ENCODE results near the gene MYLK.

Gene MYLK

GRCh38 chr3:123832692-123833397 lies 51.3 kb downstream of the MYLK start:
- no peak for DNase-seq (ENCODE audit: low read depth in 1 of 2, low spot score in 1 of 2)

- no peak for DNase-seq (ENCODE audit: low read depth in 1 of 2, low spot score in 1 of 2)
These were observed 52.7 kb downstream of the MYLK start for GRCh38 chr3:123831420-123831819.

- no peak for DNase-seq (ENCODE audit: low read depth in 1 of 2, low spot score in 1 of 2)
These were observed 62.2 kb downstream of the MYLK start for GRCh38 chr3:123821920-123822319.

GRCh38 chr3:123819949-123820348 lies 64.2 kb downstream of the MYLK start:
- DNase-seq (ENCODE audit: low read depth in 1 of 2, low spot score in 1 of 2) = no peak

GRCh38 chr3:123818921-123819429 lies 65.2 kb downstream of the MYLK start:
- no peak for DNase-seq (ENCODE audit: low read depth in 1 of 2, low spot score in 1 of 2)

GRCh38 chr3:123818324-123818920 lies 65.7 kb downstream of the MYLK start:
- no peak for DNase-seq (ENCODE audit: low read depth in 1 of 2, low spot score in 1 of 2)

GRCh38 chr3:123817413-123817812 lies 66.7 kb downstream of the MYLK start:
- no peak for DNase-seq (ENCODE audit: low read depth in 1 of 2, low spot score in 1 of 2)

- no peak for DNase-seq (ENCODE audit: low read depth in 1 of 2, low spot score in 1 of 2)
These were observed 67.4 kb downstream of the MYLK start for GRCh38 chr3:123816673-123817207.

GRCh38 chr3:123815981-123816380 lies 68.2 kb downstream of the MYLK start:
- no peak for DNase-seq (ENCODE audit: low read depth in 1 of 2, low spot score in 1 of 2)

GRCh38 chr3:123813876-123814275 lies 70.3 kb downstream of the MYLK start:
- DNase-seq (ENCODE audit: low read depth in 1 of 2, low spot score in 1 of 2) = no peak

GRCh38 chr3:123809597-123809996 lies 74.5 kb downstream of the MYLK start:
- DNase-seq (ENCODE audit: low read depth in 1 of 2, low spot score in 1 of 2) = no peak

- no peak for DNase-seq (ENCODE audit: low read depth in 1 of 2, low spot score in 1 of 2)
These were observed 75.3 kb downstream of the MYLK start for GRCh38 chr3:123808812-123809211.

GRCh38 chr3:123807820-123808219 lies 76.3 kb downstream of the MYLK start:
- no peak for DNase-seq (ENCODE audit: low read depth in 1 of 2, low spot score in 1 of 2)

GRCh38 chr3:123805504-123805903 lies 78.6 kb downstream of the MYLK start:
- DNase-seq (ENCODE audit: low read depth in 1 of 2, low spot score in 1 of 2) = no peak

GRCh38 chr3:123805101-123805500 lies 79.0 kb downstream of the MYLK start:
- no peak for DNase-seq (ENCODE audit: low read depth in 1 of 2, low spot score in 1 of 2)

- no peak for DNase-seq (ENCODE audit: low read depth in 1 of 2, low spot score in 1 of 2)
These were observed 79.5 kb downstream of the MYLK start for GRCh38 chr3:123804676-123805075.

GRCh38 chr3:123803521-123803920 lies 80.6 kb downstream of the MYLK start:
- no peak for DNase-seq (ENCODE audit: low read depth in 1 of 2, low spot score in 1 of 2)

GRCh38 chr3:123802007-123802625 lies 82.0 kb downstream of the MYLK start:
- DNase-seq (ENCODE audit: low read depth in 1 of 2, low spot score in 1 of 2) = no peak

GRCh38 chr3:123801474-123801873 lies 82.7 kb downstream of the MYLK start:
- no peak for DNase-seq (ENCODE audit: low read depth in 1 of 2, low spot score in 1 of 2)

GRCh38 chr3:123800362-123800682 lies 83.8 kb downstream of the MYLK start:
- DNase-seq (ENCODE audit: low read depth in 1 of 2, low spot score in 1 of 2) = no peak

- no peak for DNase-seq (ENCODE audit: low read depth in 1 of 2, low spot score in 1 of 2)
These were observed 84.4 kb downstream of the MYLK start for GRCh38 chr3:123799544-123800361.

Measured in stimulated activated CD4-positive, alpha-beta T cell treated with anti-CD3 and anti-CD28 coated beads, Interleukin-15, amount 100 ng/mL, for 1 hour (primary cell).